HepG2 (cell line): ENCODE data around the gene NFE2L2. TPM values are rescaled to one million over a fixed set of nuclear protein-coding genes. Genes with fewer than 3 reads are reported as not detected.

ENCODE experiments used
- ELF3 ChIP-seq: IDR thresholded peaks from 2 replicates; pipeline ENCODE4 v1.6.1; 2016; ENCODE audit warnings: missing genetic modification reagents, missing compliant biosample characterization
- FOXP1 ChIP-seq, 2 experiments: fragments of 450-650 bp in 1 of 2; IDR thresholded peaks; 2 replicates each; pipeline ENCODE4 v1.6.1; 2017 to 2018; ENCODE audit warnings: antibody characterized with exemption in 1 of 2
- GABPA ChIP-seq, 2 experiments: IDR thresholded peaks; 2 replicates each; pipeline ENCODE4 v1.6.1; 2011 to 2016; ENCODE audit warnings: low read depth in 2 of 2, low read length in 1 of 2, missing biosample characterization in 1 of 2, missing genetic modification characterization in 1 of 2
- GZF1 ChIP-seq: sonication (generic); formaldehyde crosslinking; IDR thresholded peaks from 2 replicates; pipeline ENCODE4 v1.5.1; 2020; ENCODE audit warnings: mild to moderate bottlenecking, missing genetic modification reagents
- HDAC6 ChIP-seq: fragments of 200-600 bp; sonication (generic); IDR thresholded peaks from 2 replicates; pipeline ENCODE4 v1.7.0; 2017; ENCODE audit warnings: mild to moderate bottlenecking, antibody characterized with exemption, low read length, low read depth
- KMT2A ChIP-seq: sonication (generic); formaldehyde crosslinking; IDR thresholded peaks from 2 replicates; pipeline ENCODE4 v1.4.0; 2020; ENCODE audit warnings: missing genetic modification reagents
- MATR3 ChIP-seq: sonication (generic); formaldehyde crosslinking; IDR thresholded peaks from 2 replicates; pipeline ENCODE4 v1.4.0; 2020; ENCODE audit warnings: missing genetic modification reagents
- SALL2 ChIP-seq: sonication (generic); formaldehyde crosslinking; IDR thresholded peaks from 2 replicates; pipeline ENCODE4 v1.8.1; 2023; ENCODE audit warnings: mild to moderate bottlenecking, missing genetic modification reagents, inconsistent platforms
- TARDBP ChIP-seq: sonication (generic); formaldehyde crosslinking; IDR thresholded peaks from 2 replicates; pipeline ENCODE4 v1.8.0; 2022; ENCODE audit warnings: mild to moderate bottlenecking, missing genetic modification reagents
- ZMYM3 ChIP-seq: sonication (generic); formaldehyde crosslinking; IDR thresholded peaks from 2 replicates; pipeline ENCODE4 v1.5.1; 2020; ENCODE audit warnings: mild to moderate bottlenecking, missing genetic modification reagents
- ZNF253 ChIP-seq: sonication (generic); formaldehyde crosslinking; IDR thresholded peaks from 2 replicates; pipeline ENCODE4 v1.8.0; 2022; ENCODE audit warnings: mild to moderate bottlenecking, missing genetic modification reagents, borderline replicate concordance
- ZNF44 ChIP-seq: sonication (generic); formaldehyde crosslinking; IDR thresholded peaks from 2 replicates; pipeline ENCODE4 v1.5.1; 2020; ENCODE audit warnings: mild to moderate bottlenecking, missing genetic modification reagents
- ZNF451 ChIP-seq: sonication (generic); formaldehyde crosslinking; IDR thresholded peaks from 2 replicates; pipeline ENCODE4 v1.5.0; 2020; ENCODE audit warnings: mild to moderate bottlenecking, missing genetic modification reagents
- ZNF761 ChIP-seq: sonication (generic); formaldehyde crosslinking; conservative IDR thresholded peaks from 2 replicates; pipeline ENCODE4 v1.4.0; 2020; ENCODE audit warnings: mild to moderate bottlenecking, missing genetic modification reagents
- polyA plus RNA-seq, 8 experiments: library from polyadenylated mRNA; depleted of rRNA in 3 of 8; stranded (reverse) in 7 of 8; unstranded in 1 of 8; fragments of >200 nt; fragmentation: Illumina TruSeq in 4 of 8; extraction: Trizol in 4 of 8; gene quantifications; 2 replicates each; pipeline versions ENCODE4 v1.2.1 to v1.2.3, GENCODE V29; 2011 to 2016; ENCODE audit warnings: low read depth in 4 of 8, missing spikeins in 1 of 8, mixed read lengths in 1 of 8; ENCODE audit not compliant: insufficient read depth in 1 of 8
- total RNA-seq, 5 experiments: library from RNA; depleted of rRNA; stranded (reverse); fragments of >200 nt; fragmentation: Illumina TruSeq; extraction: Trizol; gene quantifications; 2 replicates each; pipeline ENCODE4 v1.2.3, GENCODE V29; 2016; ENCODE audit warnings: low read depth in 1 of 5
- TF ChIP-seq, protein P1 (sequence below): sonication (generic); formaldehyde crosslinking; IDR thresholded peaks from 2 replicates; pipeline ENCODE4 v1.5.0; 2020; ENCODE audit warnings: mild to moderate bottlenecking, missing genetic modification reagents
- TF ChIP-seq, protein P2 (sequence below): IDR thresholded peaks from 2 replicates; pipeline ENCODE4 v1.6.1; 2016; ENCODE audit warnings: low read depth, borderline replicate concordance
- TF ChIP-seq, protein P3 (sequence below), 2 experiments: fragments of 450-650 bp in 1 of 2; sonication (generic) in 1 of 2; formaldehyde crosslinking in 1 of 2; IDR thresholded peaks; 2 replicates each; pipeline versions ENCODE4 v1.6.1 to v1.8.0; 2016 to 2022; ENCODE audit warnings: antibody characterized with exemption in 1 of 2, mild to moderate bottlenecking in 1 of 2, missing genetic modification reagents in 1 of 2

Gene NFE2L2
- total and polyA plus RNA-seq, 2 of the 13 experiments (the other 11 are each of a cell fraction or from before 2014, with no cell fraction given) = 84.6 to 215 TPM

DNA sequence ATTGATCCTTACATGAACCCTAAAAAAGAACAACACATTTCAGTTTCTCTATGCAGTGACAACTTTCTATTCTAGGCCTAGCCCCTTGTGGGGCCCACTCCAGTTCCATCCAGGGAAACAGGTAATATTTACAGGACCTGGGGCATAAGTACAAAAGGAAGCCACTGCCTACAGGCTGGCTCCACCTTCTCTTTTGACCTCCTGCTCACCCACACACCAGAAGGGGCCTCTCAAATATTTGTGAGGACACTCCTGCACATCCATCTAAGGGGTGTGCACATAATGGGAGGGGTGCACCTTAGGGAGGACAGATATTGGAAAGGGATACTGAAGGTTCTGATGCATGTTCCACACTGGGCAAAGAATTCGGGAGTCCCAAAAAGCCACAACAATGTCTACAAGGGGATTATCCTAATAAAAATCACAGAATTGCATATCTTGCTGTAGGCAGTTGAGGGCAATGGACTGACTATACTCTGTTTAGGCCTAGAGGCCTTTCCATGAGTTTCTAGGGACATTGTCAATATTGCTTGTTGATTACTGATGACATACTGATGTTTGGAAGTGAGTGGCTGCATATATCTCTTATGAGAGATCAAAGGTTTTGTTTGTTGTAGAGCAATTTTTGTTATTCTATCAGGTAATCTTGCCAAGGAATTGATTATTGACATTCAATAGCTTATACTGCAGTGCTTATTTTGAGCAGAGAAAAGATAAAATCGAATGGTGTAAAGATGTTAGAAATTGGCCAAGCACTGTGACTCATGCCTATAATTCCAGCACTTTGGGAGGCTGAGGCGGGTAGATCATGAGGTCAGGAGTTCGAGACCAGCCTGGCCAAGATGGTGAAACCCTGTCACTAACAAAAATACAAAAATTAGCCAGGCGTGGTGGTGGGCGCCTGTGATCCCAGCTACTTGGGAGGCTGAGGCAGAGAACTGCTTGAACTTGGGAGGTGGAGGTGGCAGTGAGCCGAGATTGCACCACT, 75.8 kb downstream of the NFE2L2 start (continued):
- TF ChIP-seq ZNF44 (CRISPR knock-in tag) (0 out of 2 replicates have a peak, but pooled peaks have one; percentile 18), FOXP1 (IDR thresholded peaks at IDR 0.05) (peak; percentile 83), FOXP1 (CRISPR knock-in tag; IDR thresholded peaks at IDR 0.05) (peak; percentile 92), ZNF451 (CRISPR knock-in tag) (no peak), SALL2 (CRISPR knock-in tag) (no peak; the same call in 1 of the 2 replicates), GABPA (IDR thresholded peaks at IDR 0.05; ENCODE audit: low read depth, low read length) (no peak), GABPA (CRISPR knock-in tag; IDR thresholded peaks at IDR 0.05; ENCODE audit: low read depth) (peak; percentile 61), GZF1 (CRISPR knock-in tag) (peak; percentile 49; the same call in 1 of the 2 replicates), TARDBP (CRISPR knock-in tag) (peak; percentile 65; the same call in 1 of the 2 replicates), ZNF253 (CRISPR knock-in tag) (no peak), MATR3 (no peak), HDAC6 (no peak), ZNF761 (CRISPR knock-in tag) (peak; percentile 53), KMT2A (CRISPR knock-in tag) (no peak), ELF3 (CRISPR knock-in tag) (peak; percentile 92), ZMYM3 (CRISPR knock-in tag) (peak; percentile 94)
- TF ChIP-seq, protein P1, sequence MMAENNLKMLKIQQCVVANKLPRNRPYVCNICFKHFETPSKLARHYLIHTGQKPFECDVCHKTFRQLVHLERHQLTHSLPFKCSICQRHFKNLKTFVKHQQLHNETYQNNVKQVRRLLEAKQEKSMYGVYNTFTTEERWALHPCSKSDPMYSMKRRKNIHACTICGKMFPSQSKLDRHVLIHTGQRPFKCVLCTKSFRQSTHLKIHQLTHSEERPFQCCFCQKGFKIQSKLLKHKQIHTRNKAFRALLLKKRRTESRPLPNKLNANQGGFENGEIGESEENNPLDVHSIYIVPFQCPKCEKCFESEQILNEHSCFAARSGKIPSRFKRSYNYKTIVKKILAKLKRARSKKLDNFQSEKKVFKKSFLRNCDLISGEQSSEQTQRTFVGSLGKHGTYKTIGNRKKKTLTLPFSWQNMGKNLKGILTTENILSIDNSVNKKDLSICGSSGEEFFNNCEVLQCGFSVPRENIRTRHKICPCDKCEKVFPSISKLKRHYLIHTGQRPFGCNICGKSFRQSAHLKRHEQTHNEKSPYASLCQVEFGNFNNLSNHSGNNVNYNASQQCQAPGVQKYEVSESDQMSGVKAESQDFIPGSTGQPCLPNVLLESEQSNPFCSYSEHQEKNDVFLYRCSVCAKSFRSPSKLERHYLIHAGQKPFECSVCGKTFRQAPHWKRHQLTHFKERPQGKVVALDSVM (CRISPR knock-in tag) = peak; percentile 65
- TF ChIP-seq, protein P2, sequence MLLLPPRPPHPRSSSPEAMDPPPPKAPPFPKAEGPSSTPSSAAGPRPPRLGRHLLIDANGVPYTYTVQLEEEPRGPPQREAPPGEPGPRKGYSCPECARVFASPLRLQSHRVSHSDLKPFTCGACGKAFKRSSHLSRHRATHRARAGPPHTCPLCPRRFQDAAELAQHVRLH (CRISPR knock-in tag) = peak; percentile 71; the same call in 1 of the 2 replicates
- TF ChIP-seq, protein P3, sequence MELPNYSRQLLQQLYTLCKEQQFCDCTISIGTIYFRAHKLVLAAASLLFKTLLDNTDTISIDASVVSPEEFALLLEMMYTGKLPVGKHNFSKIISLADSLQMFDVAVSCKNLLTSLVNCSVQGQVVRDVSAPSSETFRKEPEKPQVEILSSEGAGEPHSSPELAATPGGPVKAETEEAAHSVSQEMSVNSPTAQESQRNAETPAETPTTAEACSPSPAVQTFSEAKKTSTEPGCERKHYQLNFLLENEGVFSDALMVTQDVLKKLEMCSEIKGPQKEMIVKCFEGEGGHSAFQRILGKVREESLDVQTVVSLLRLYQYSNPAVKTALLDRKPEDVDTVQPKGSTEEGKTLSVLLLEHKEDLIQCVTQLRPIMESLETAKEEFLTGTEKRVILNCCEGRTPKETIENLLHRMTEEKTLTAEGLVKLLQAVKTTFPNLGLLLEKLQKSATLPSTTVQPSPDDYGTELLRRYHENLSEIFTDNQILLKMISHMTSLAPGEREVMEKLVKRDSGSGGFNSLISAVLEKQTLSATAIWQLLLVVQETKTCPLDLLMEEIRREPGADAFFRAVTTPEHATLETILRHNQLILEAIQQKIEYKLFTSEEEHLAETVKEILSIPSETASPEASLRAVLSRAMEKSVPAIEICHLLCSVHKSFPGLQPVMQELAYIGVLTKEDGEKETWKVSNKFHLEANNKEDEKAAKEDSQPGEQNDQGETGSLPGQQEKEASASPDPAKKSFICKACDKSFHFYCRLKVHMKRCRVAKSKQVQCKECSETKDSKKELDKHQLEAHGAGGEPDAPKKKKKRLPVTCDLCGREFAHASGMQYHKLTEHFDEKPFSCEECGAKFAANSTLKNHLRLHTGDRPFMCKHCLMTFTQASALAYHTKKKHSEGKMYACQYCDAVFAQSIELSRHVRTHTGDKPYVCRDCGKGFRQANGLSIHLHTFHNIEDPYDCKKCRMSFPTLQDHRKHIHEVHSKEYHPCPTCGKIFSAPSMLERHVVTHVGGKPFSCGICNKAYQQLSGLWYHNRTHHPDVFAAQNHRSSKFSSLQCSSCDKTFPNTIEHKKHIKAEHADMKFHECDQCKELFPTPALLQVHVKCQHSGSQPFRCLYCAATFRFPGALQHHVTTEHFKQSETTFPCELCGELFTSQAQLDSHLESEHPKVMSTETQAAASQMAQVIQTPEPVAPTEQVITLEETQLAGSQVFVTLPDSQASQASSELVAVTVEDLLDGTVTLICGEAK (IDR thresholded peaks at IDR 0.05) = no peak
- TF ChIP-seq, protein P3 (CRISPR knock-in tag; IDR thresholded peaks at IDR 0.05) = peak; percentile 58; the same call in 1 of the 2 replicates
